GM18951 (cell line): ENCODE measurements around the gene OCA2.

Source experiments
- POLR2A ChIP-seq: IDR thresholded peaks from 4 replicates; pipeline ENCODE4 v1.6.1; 2011; ENCODE audit warnings: mild to moderate bottlenecking; ENCODE audit not compliant: insufficient read length, insufficient read depth; ENCODE audit errors: extremely low read depth
- in situ Hi-C: fragments of 300-500 bp; cut with MboI; formaldehyde crosslinking; loops from one replicate; pipeline ENCODE4 v1.12.0; 2022; ENCODE audit warnings: low sequenced_read_pairs, mixed read lengths, inconsistent platforms; ENCODE audit not compliant: unreplicated experiment

The OCA2 gene

DNA sequence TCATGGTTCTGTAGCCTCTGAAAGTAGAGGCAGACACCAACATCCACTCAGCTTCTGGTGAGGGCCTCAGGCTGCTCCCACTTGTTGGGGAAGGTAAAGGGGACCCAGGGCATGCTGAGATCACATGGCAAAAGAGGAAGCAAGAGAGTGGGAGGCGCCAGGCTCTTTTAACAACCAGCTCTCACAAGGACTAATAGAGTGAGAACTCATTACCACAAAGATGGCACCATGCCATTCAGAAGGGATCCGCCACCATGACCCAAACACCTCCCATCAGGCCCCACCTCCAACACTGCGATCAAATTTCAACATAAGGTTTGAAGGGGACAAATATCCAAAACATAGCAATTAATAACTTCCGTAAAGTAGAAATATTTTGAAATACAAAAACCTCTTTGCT lies 192.3 kb downstream of the OCA2 start:
- no peak for TF ChIP-seq POLR2A
- in situ Hi-C loops, result no loop called here

DNA sequence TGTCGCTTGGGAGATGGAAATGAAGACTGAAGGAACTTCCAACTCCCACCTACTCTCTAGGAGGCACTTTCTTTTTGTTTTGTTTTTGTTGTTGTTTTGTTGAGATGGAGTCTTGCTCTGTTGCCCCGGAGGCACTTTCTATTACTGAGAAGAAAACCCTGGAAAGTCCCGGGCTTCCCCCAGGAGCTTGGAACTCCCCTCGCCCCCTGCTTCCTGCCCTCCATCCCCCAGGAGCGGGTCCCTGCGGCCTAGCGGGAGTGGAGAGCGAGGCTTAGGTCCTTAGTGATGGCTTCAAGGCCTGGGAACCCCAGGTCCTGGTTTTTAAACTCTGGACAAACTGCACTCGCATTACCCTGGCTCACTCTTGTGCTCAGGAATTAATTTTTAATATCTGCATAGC lies 195.7 kb downstream of the OCA2 start:
- in situ Hi-C loops, result no loop called here
- no peak for TF ChIP-seq POLR2A

DNA sequence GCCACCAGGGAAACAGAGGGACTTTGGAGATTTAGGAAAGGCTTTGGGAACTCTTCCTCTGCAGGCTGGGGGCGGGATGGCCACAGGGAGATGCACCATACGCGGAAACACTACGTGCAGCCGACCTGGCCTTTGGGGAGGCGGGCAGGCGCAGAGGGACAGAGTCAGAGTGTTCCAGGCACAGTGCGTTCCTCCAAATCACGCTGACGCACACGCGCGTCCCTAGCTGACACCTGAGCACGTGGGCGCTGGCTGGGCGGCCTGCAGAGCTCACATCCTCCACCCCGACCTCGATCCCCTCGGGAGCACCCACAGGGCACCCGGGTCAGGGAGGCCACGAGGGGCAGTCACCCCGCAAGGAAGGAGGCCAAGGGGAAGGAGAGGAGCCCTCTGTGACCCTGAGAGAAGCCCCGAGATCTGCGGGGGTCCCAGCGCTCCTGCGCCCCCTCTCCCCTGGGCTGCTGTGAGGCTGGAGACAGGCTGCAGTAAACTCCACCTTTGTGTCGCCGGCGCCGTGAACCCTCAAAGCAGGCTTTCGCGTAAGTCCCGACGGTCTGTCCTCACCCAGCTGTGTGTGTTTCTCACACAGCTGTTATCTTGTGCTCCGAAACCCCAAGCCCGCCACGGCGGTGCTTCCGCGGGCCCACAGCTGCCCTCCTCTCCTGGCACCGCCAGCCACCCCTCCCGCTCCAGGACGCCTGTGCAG lies 196.3 kb downstream of the OCA2 start:
- in situ Hi-C loops, result no loop called here

GRCh38 chr15:27899583-27900285 lies 199.4 kb downstream of the OCA2 start:
- in situ Hi-C loops, result no loop called here

More for the DNA sequence above, 196.3 kb downstream of the OCA2 start:
- no peak for TF ChIP-seq POLR2A

DNA sequence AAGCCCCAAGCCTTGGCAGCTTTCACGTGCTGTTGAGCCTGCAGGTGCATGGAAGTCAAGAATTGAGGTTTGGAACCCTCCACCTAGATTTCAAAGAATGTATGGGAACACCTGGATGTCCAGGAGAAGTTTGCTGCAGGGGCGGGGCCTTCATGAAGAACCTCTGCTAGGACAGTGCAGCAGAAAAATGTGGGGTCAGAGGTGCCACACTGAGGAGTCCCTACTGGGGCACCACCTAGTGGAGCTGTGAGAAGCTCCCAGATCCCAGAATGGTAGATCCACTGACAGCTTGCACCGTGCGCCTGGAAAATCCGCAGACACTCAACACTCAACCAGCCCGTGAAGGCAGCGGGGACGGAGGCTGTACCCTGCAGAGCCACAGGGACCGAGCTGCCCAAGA lies 201.6 kb downstream of the OCA2 start:
- no peak for TF ChIP-seq POLR2A
- in situ Hi-C loops, result no loop called here

More at GRCh38 chr15:27899583-27900285, 199.4 kb downstream of the OCA2 start:
- TF ChIP-seq POLR2A, result no peak

DNA sequence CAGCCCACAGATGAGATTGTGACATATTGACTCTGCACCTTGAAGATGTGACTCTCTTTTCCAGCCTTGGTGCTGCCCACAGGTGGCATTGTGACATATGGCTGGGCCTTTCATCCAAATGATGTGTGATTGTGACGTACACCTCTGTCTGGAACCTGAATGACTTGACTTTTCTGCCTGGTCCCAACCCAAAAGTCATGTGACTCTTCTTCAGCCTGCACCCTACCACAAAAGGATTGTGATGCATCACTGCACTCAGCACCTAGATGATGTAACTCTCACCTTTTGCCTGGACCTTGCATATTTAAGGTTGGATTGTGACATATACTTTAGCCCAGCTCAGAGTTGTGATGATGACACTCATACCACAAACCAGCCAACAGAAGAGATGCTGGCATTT lies 204.5 kb downstream of the OCA2 start:
- in situ Hi-C loops, result no loop called here
- TF ChIP-seq POLR2A, result no peak

GRCh38 chr15:27889258-27889657 lies 209.9 kb downstream of the OCA2 start:
- in situ Hi-C loops, result no loop called here
- no peak for TF ChIP-seq POLR2A

DNA sequence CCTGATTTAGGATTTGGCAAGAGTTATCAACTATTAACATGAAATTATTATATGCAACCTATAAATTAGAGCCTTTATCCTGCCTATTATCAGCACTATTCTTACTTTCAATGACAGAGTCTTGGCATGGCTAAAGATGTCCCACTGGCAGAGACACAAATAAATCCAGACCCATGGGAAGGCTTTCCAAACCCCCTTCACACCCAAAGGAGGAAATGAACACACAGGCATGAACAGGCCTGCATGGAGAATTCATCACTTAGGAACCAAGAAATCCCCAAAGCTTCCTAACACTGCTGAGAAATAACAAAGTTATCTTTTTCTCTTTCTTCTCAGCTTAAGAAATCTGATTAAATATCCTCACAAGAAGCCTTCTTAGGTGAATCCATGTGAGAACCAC lies 213.9 kb downstream of the OCA2 start:
- in situ Hi-C loops, result no loop called here
- TF ChIP-seq POLR2A, result no peak

- in situ Hi-C loops, result no loop called here
- TF ChIP-seq POLR2A, result no peak
These were observed 214.4 kb downstream of the OCA2 start for GRCh38 chr15:27884726-27885125.

GRCh38 chr15:27878841-27879240 lies 220.3 kb downstream of the OCA2 start:
- in situ Hi-C loops, result no loop called here
- TF ChIP-seq POLR2A, result no peak

GRCh38 chr15:27873828-27874227 lies 225.3 kb downstream of the OCA2 start:
- no peak for TF ChIP-seq POLR2A
- in situ Hi-C loops, result no loop called here

GRCh38 chr15:27873039-27873438 lies 226.1 kb downstream of the OCA2 start:
- in situ Hi-C loops, result no loop called here
- no peak for TF ChIP-seq POLR2A

DNA sequence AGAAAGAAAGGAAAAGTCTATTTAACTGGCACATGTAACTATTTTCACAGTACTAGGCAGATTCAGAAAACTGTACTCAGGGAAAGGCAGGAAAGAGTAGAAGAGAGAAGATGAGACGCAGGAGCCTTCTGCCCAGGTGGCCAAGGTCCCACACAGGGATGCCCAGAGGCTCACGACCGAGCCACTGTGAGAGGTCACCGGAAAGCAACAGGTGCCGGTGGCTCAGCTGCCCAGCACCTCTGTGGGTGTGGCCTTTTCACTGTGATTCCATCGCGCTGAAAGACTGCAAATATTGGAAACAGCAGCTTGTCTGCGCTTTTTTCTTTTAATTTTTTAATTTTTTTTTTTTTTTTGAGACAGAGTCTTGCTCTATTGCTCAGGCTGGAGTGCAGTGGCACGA lies 226.8 kb downstream of the OCA2 start:
- in situ Hi-C loops, result no loop called here
- no peak for TF ChIP-seq POLR2A

DNA sequence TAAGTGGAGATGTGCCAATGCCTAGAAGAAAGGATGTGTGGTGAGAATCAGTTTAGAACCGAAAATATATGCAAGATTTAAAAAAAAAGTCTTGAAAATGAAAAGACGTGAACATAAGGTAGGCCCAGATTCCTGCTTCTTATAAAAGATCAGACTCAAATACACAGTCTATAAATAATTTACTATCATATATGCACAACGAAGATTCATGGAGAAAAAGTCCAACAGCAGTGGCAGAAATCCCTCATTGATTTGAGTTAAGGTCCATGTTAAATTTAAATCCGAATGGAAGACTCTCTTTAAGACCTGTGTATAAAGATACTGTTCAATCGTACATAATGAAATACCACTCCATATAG lies 227.2 kb downstream of the OCA2 start:
- TF ChIP-seq POLR2A, result no peak
- in situ Hi-C loops, result no loop called here
